Sigmoid colon (tissue), 3 donors: Measurements from ENCODE around the gene USH2A.

Source experiments
- POLR2A ChIP-seq, 2 donors: fragments of 450-650 bp; IDR thresholded peaks; one replicate each; pipeline ENCODE4 v1.6.1; 2016; ENCODE audit warnings: antibody characterized with exemption in 2 of 2, mild to moderate bottlenecking in 2 of 2, moderate library complexity in 2 of 2
- TF ChIP-seq, protein P1 (sequence below), 4 experiments: fragments of 450-650 bp in 3 of 4; fragments of 200-600 bp in 1 of 4; IDR thresholded peaks; one replicate each; pipeline ENCODE4 v1.5.1; 2016 to 2019; ENCODE audit warnings: antibody characterized with exemption in 4 of 4, mild to moderate bottlenecking in 3 of 4, moderate library complexity in 2 of 4

DNA sequence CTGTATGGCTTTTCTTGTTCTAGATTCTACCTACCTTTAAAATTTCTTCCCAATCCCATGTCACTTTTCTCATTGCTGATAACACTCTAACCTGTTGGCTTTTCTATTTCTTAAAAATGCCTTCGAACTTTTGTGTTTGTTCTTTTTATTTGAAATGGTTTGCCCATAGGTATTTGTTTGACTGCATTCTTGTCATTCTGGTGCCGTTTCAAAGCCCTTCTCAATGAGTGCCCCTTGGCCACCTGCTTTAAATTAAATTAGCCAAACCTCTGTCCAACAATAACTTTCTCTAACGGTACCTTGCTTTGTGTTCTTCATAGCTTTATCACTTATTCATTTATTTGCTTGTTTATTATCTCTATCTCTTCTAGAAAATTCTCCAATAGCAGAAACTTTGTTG is 817.2 kb downstream of the USH2A start:
- TF ChIP-seq, protein P1, sequence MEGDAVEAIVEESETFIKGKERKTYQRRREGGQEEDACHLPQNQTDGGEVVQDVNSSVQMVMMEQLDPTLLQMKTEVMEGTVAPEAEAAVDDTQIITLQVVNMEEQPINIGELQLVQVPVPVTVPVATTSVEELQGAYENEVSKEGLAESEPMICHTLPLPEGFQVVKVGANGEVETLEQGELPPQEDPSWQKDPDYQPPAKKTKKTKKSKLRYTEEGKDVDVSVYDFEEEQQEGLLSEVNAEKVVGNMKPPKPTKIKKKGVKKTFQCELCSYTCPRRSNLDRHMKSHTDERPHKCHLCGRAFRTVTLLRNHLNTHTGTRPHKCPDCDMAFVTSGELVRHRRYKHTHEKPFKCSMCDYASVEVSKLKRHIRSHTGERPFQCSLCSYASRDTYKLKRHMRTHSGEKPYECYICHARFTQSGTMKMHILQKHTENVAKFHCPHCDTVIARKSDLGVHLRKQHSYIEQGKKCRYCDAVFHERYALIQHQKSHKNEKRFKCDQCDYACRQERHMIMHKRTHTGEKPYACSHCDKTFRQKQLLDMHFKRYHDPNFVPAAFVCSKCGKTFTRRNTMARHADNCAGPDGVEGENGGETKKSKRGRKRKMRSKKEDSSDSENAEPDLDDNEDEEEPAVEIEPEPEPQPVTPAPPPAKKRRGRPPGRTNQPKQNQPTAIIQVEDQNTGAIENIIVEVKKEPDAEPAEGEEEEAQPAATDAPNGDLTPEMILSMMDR (IDR thresholded peaks at IDR 0.05) = no peak
- TF ChIP-seq POLR2A (IDR thresholded peaks at IDR 0.05) = no peak
